H9 (cell line): Measurements from ENCODE around the gene ITPA. TPM values are rescaled to one million over a fixed set of nuclear protein-coding genes. Genes with fewer than 3 reads are reported as not detected.
A peak's percentile ranks its signal among the peaks of the same experiment; 100 is the strongest.

Experiments
- DNase-seq: peaks from one replicate; pipeline ENCODE4 v3.0.0-alpha.2; 2017
- H2AFZ ChIP-seq: one replicate; pipeline ENCODE4 v1.6.1; 2013; ENCODE audit warnings: mild to moderate bottlenecking, low read length, control low read depth, moderate library complexity
- H2AK5ac ChIP-seq: 2 replicates; pipeline ENCODE4 v1.6.1; 2013; ENCODE audit warnings: low read length, control low read depth, mixed read lengths; ENCODE audit not compliant: insufficient read length
- H2BK120ac ChIP-seq: one replicate; pipeline ENCODE4 v1.6.1; 2013; ENCODE audit warnings: low read depth, mild to moderate bottlenecking, low read length, control low read depth, inconsistent platforms; ENCODE audit not compliant: poor library complexity, severe bottlenecking
- H2BK12ac ChIP-seq: 2 replicates; pipeline ENCODE4 v1.6.1; 2013; ENCODE audit warnings: low read length, control low read depth, mixed read lengths, low read depth; ENCODE audit not compliant: insufficient read length
- H2BK15ac ChIP-seq: 2 replicates; pipeline ENCODE4 v1.6.1; 2013; ENCODE audit warnings: low read depth, low read length, control low read depth
- H2BK20ac ChIP-seq: one replicate; pipeline ENCODE4 v1.6.1; 2013; ENCODE audit warnings: low read depth, mild to moderate bottlenecking, low read length, control low read depth, inconsistent platforms; ENCODE audit not compliant: poor library complexity, severe bottlenecking
- H2BK5ac ChIP-seq: 2 replicates; pipeline ENCODE4 v1.6.1; 2013; ENCODE audit warnings: low read length, control low read depth, mixed read lengths; ENCODE audit not compliant: insufficient read length
- H3K14ac ChIP-seq: 2 replicates; pipeline ENCODE4 v1.6.1; 2013; ENCODE audit warnings: low read length, control low read depth; ENCODE audit not compliant: insufficient read depth
- H3K18ac ChIP-seq: 2 replicates; pipeline ENCODE4 v1.6.1; 2013; ENCODE audit warnings: low read depth, mild to moderate bottlenecking, mixed read lengths, low read length, control low read depth; ENCODE audit not compliant: insufficient read length
- H3K23ac ChIP-seq: 2 replicates; pipeline ENCODE4 v1.6.1; 2013; ENCODE audit warnings: low read length, control low read depth, mixed read lengths, low read depth; ENCODE audit not compliant: insufficient read length
- H3K23me2 ChIP-seq: 2 replicates; pipeline ENCODE4 v1.6.1; 2013; ENCODE audit warnings: low read depth, mild to moderate bottlenecking, mixed read lengths, low read length, control low read depth; ENCODE audit not compliant: insufficient read length, poor library complexity, severe bottlenecking
- H3K27ac ChIP-seq: 2 replicates; pipeline ENCODE4 v1.5.1; 2013; ENCODE audit warnings: low read length, control low read depth, mixed read lengths, low read depth; ENCODE audit not compliant: insufficient read length
- H3K27me3 ChIP-seq: 2 replicates; pipeline ENCODE4 v1.6.1; 2013; ENCODE audit warnings: low read length, control low read depth, inconsistent platforms; ENCODE audit not compliant: insufficient read depth
- H3K4ac ChIP-seq: 2 replicates; pipeline ENCODE4 v1.6.1; 2013; ENCODE audit warnings: low read depth, mild to moderate bottlenecking, control low read depth, inconsistent platforms, low read length, moderate library complexity
- H3K4me1 ChIP-seq: 2 replicates; pipeline ENCODE4 v1.6.1; 2013; ENCODE audit warnings: low read length, control low read depth, inconsistent platforms; ENCODE audit not compliant: insufficient read depth
- H3K4me2 ChIP-seq: 2 replicates; pipeline ENCODE4 v1.6.1; 2013; ENCODE audit warnings: low read length, control low read depth, mixed read lengths; ENCODE audit not compliant: insufficient read length, insufficient read depth
- H3K56ac ChIP-seq: 2 replicates; pipeline ENCODE4 v1.6.1; 2013; ENCODE audit warnings: low read depth, mild to moderate bottlenecking, mixed read lengths, low read length, control low read depth; ENCODE audit not compliant: insufficient read length
- H3K79me1 ChIP-seq: 2 replicates; pipeline ENCODE4 v1.6.1; 2013; ENCODE audit warnings: low read depth, mild to moderate bottlenecking, moderate library complexity, low read length, control low read depth, inconsistent platforms; ENCODE audit not compliant: insufficient read depth, poor library complexity, severe bottlenecking
- H3K79me2 ChIP-seq: 2 replicates; pipeline ENCODE4 v1.6.1; 2013; ENCODE audit warnings: low read length, control low read depth, inconsistent platforms; ENCODE audit not compliant: insufficient read depth
- H3K9ac ChIP-seq: 2 replicates; pipeline ENCODE4 v1.6.1; 2013; ENCODE audit warnings: low read length, control low read depth, mixed read lengths; ENCODE audit not compliant: insufficient read length; ENCODE audit errors: extremely low read depth
- H3K9me3 ChIP-seq: one replicate; pipeline ENCODE4 v1.6.1; 2013; ENCODE audit warnings: low read depth, low read length, inconsistent platforms; ENCODE audit not compliant: control insufficient read depth
- H3T11ph ChIP-seq: one replicate; pipeline ENCODE4 v1.6.1; 2013; ENCODE audit warnings: mild to moderate bottlenecking, low read length, control low read depth, inconsistent platforms
- H4K20me1 ChIP-seq: one replicate; pipeline ENCODE4 v1.6.1; 2013; ENCODE audit not compliant: control insufficient read depth, insufficient read length, insufficient read depth
- H4K5ac ChIP-seq: 2 replicates; pipeline ENCODE4 v1.6.1; 2013; ENCODE audit warnings: low read depth, mild to moderate bottlenecking, mixed read lengths, low read length, control low read depth; ENCODE audit not compliant: insufficient read length
- H4K8ac ChIP-seq: replicated peaks from 2 replicates; pipeline ENCODE4 v1.6.1; 2013; ENCODE audit warnings: low read length, control low read depth, mixed read lengths, low read depth; ENCODE audit not compliant: insufficient read length
- H4K91ac ChIP-seq: 2 replicates; pipeline ENCODE4 v1.6.1; 2013; ENCODE audit warnings: low read depth, mild to moderate bottlenecking, moderate library complexity, mixed read lengths, low read length, control low read depth; ENCODE audit not compliant: insufficient read length
- H3K27ac Mint-ChIP-seq, 3 experiments: 2 replicates in 2 of 3; 3 replicates in 1 of 3; pipeline ENCODE4 v1.8.0; 2020 to 2021; ENCODE audit warnings: mixed read lengths in 3 of 3, mild to moderate bottlenecking in 1 of 3, moderate library complexity in 1 of 3
- H3K27me3 Mint-ChIP-seq: 2 replicates; pipeline ENCODE4 v1.8.0; 2021; ENCODE audit warnings: low read depth, mild to moderate bottlenecking, moderate library complexity, mixed read lengths
- H3K36me3 Mint-ChIP-seq, 3 experiments: 2 replicates in 2 of 3; 3 replicates in 1 of 3; pipeline ENCODE4 v1.8.0; 2020 to 2021; ENCODE audit warnings: low read depth in 3 of 3, mixed read lengths in 3 of 3; ENCODE audit not compliant: insufficient read depth in 1 of 3
- H3K4me1 Mint-ChIP-seq, 2 experiments: 2 replicates each; pipeline ENCODE4 v1.8.0; 2020; ENCODE audit warnings: mixed read lengths in 2 of 2
- H3K4me3 Mint-ChIP-seq, 2 experiments: 2 replicates in 1 of 2; 3 replicates in 1 of 2; pipeline ENCODE4 v1.8.0; 2020 to 2021; ENCODE audit warnings: mild to moderate bottlenecking in 2 of 2, mixed read lengths in 2 of 2, moderate library complexity in 1 of 2
- H3K9me3 Mint-ChIP-seq, 2 experiments: 2 replicates in 1 of 2; 3 replicates in 1 of 2; pipeline ENCODE4 v1.8.0; 2020; ENCODE audit warnings: mild to moderate bottlenecking in 2 of 2, mixed read lengths in 2 of 2, moderate library complexity in 1 of 2
- WGBS: extraction: QIAGEN DNeasy Blood & Tissue Kit; methylation state at CpG from one replicate; pipeline ENCODE4 v1.1.7; 2013; ENCODE audit warnings: missing lambda C conversion rate, low lambda C conversion rate, mixed read lengths; ENCODE audit not compliant: insufficient read length; ENCODE audit errors: extremely low coverage; 5-methylcytosine and 5-hydroxymethylcytosine counted together
- total RNA-seq: library from RNA; stranded (reverse); gene quantifications from 2 replicates; pipeline ENCODE4 v1.2.1, GENCODE V29; 2021
- TF ChIP-seq, protein P1 (sequence below): fragments of 200-600 bp; sonication (generic); conservative IDR thresholded peaks from 3 replicates; pipeline ENCODE4 v1.8.0; 2021; ENCODE audit warnings: antibody characterized with exemption, mild to moderate bottlenecking

The ITPA gene
- total RNA-seq, 1 experiment from 2014 or later: 74.5 TPM

DNA sequence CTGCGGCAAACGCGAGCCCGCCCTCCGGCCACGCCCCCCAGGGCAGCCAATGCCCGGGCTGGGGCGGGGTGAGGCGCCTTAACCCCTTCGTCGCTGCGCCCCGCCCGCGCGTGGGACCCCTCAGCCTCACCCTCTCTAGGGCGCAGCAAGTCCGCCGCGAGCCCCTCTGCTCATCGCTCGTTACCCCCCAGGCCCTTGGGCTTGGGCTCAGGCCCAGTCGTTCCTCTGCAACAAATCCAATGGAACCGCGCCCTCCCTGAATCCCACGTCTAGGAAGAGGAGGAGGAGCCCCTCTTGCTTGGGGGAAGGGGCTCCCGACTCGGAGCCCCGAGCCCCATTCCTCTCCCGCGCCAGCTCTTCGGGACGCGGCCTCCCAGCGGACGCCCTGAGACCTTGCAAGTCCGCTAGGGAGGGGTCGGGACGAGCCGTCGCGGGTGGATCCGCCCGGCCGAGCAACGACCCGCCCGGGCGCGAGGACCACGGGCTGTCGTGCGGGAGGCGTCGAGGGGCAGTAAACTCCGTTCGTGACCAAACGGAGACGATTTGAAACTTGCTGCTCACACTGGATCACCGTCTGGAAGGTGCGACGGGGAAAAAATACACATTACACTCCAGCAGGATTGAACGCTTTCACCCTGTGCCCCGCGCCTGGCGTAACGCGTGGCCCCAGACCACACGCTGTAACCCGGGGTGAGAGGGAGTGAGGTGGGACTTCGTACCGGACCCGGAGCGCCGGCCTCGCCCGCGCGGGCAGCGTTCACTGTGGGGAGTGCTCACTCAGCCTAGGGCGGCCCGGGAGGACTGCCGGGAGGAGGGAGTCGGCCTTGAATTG lies 35.5 kb upstream of the ITPA start:
- no peaks in the 10 kb centered on the region for H3K79me1 ChIP-seq
- no peak overlapping the region for H3K4ac ChIP-seq
- H4K20me1 ChIP-seq: no peaks in the 10 kb centered on the region
- no peaks in the 10 kb centered on the region for H3K27me3 ChIP-seq
- no peak overlapping the region for H2AK5ac ChIP-seq
- TF ChIP-seq, protein P1, sequence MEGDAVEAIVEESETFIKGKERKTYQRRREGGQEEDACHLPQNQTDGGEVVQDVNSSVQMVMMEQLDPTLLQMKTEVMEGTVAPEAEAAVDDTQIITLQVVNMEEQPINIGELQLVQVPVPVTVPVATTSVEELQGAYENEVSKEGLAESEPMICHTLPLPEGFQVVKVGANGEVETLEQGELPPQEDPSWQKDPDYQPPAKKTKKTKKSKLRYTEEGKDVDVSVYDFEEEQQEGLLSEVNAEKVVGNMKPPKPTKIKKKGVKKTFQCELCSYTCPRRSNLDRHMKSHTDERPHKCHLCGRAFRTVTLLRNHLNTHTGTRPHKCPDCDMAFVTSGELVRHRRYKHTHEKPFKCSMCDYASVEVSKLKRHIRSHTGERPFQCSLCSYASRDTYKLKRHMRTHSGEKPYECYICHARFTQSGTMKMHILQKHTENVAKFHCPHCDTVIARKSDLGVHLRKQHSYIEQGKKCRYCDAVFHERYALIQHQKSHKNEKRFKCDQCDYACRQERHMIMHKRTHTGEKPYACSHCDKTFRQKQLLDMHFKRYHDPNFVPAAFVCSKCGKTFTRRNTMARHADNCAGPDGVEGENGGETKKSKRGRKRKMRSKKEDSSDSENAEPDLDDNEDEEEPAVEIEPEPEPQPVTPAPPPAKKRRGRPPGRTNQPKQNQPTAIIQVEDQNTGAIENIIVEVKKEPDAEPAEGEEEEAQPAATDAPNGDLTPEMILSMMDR: peak; percentile 40; the same call in 1 of the 3 replicates
- peak overlapping the region; percentile 12 for H3K27ac ChIP-seq
- no peak overlapping the region; the same call in 1 of the 2 replicates for H2BK15ac ChIP-seq
- no peaks in the 10 kb centered on the region for H3K79me2 ChIP-seq
- Mint-ChIP-seq H3K27ac (peak overlapping the region; percentile 96 to 97 (median 97)), H3K4me1 (peaks cover 36 to 44% of the 10 kb centered on the region in 2 experiments), H3K27me3 (peaks cover 17% of the 10 kb centered on the region), H3K4me3 (peak overlapping the region; percentile 89 to 98), H3K36me3 (peaks cover 2 to 4% (median 3%) of the 10 kb centered on the region in 3 experiments; a peak in 3 of 7 replicates), H3K9me3 (no peaks in the 10 kb centered on the region; a peak in 1 of 5 replicates)
- no peaks in the 10 kb centered on the region for H3K9me3 ChIP-seq
- H2BK120ac ChIP-seq: no peak overlapping the region
- H2BK5ac ChIP-seq: no peak overlapping the region
- H3T11ph ChIP-seq: no peak overlapping the region
- WGBS: no CpG with 5 or more reads among the region's 84 CpGs
- peak overlapping the region; percentile 93 for H3K14ac ChIP-seq
- no peaks in the 10 kb centered on the region; the same call in 1 of the 2 replicates for H3K4me1 ChIP-seq
- peak overlapping the region; percentile 67 for H3K4me2 ChIP-seq
- peaks cover 14% of the 10 kb centered on the region for H3K23me2 ChIP-seq
- no peak overlapping the region for H3K56ac ChIP-seq
- no peak overlapping the region for H3K23ac ChIP-seq
- H3K18ac ChIP-seq: peak overlapping the region; percentile 90
- no peak overlapping the region for H2AFZ ChIP-seq
- H4K91ac ChIP-seq: no peak overlapping the region
- no peak overlapping the region for H2BK20ac ChIP-seq
- H3K9ac ChIP-seq: peak overlapping the region; percentile 74
- no peak overlapping the region for H2BK12ac ChIP-seq
- H4K5ac ChIP-seq: peak overlapping the region; percentile 39
- DNase-seq: peak; percentile 91
- no peak overlapping the region for H4K8ac ChIP-seq
